Epithelial cell of proximal tubule (primary cell): ENCODE data around the gene GYS1. TPM values are rescaled to one million over a fixed set of nuclear protein-coding genes. Genes with fewer than 3 reads are reported as not detected.

Experiments used
- DNase-seq: peaks from one replicate; pipeline ENCODE4 v3.0.0-alpha.2; 2011; ENCODE audit warnings: low read depth
- H3K4me3 ChIP-seq: 2 replicates; pipeline ENCODE4 v1.5.1; 2011; ENCODE audit warnings: low read depth, mild to moderate bottlenecking, low read length
- CTCF ChIP-seq: conservative IDR thresholded peaks from 2 replicates; pipeline ENCODE4 v1.5.1; 2012; ENCODE audit warnings: low read depth, mild to moderate bottlenecking, low read length
- total RNA-seq: library from RNA; depleted of rRNA; stranded (reverse); fragments of >200 nt; gene quantifications from 2 replicates; pipeline ENCODE4 v1.2.3, GENCODE V29; 2015

Gene GYS1
- total RNA-seq, 1 donor from 2014 or later, result 42.4 TPM

DNA sequence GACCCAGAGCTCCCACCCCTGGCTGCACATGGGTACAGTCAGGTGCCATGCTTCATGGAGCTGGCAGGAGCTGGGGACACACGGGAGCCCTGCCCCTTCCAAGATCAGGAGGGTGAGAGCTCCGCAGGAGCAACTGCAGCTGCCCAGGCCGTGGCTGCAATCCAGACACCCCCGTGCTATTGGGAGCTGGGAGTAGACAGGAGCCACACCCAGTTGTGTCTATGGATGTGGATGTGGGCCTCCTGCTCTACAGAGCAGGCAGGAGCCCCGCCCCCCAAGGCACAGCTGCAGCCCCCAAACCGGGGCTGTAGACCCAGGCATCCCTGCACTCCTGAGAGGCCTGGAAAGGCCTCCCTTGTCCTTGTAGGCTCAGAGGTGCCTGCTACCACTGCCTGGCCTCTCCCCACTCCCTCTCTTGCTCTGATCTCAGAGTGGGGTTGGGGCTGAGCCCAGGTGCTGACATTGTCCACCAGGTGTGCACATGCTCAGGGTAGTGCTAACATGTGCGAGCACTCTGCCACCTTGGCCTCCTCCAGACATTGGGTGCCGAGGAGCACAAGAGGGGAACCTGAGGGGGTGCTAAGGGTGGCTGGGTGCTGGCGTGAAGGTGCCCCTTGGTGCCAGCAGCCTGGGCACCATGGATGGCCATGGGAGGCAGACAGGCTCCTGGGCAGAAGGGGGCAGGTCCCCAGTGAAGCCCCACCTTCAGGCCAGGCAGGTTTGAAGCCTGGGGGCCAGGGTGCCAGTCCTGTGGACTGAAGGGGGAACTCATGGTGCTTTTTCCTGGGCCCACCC lies 46.4 kb downstream of the GYS1 start:
- TF ChIP-seq CTCF, result no peak
- H3K4me3 ChIP-seq, result no peak overlapping the region
- DNase-seq, result no peak

- no peak for TF ChIP-seq CTCF
- no peak for DNase-seq
- no peak overlapping the region for H3K4me3 ChIP-seq
These were observed 47.3 kb downstream of the GYS1 start for GRCh38 chr19:48945817-48946216.

- H3K4me3 ChIP-seq, result no peak overlapping the region
- TF ChIP-seq CTCF, result no peak
- no peak for DNase-seq
These were observed 47.7 kb downstream of the GYS1 start for GRCh38 chr19:48945415-48945814.

GRCh38 chr19:48943081-48943480 lies 50.0 kb downstream of the GYS1 start:
- H3K4me3 ChIP-seq, result no peak overlapping the region
- DNase-seq, result no peak
- TF ChIP-seq CTCF, result no peak

- no peak for DNase-seq
- H3K4me3 ChIP-seq, result no peak overlapping the region
- TF ChIP-seq CTCF, result no peak
These were observed 52.2 kb downstream of the GYS1 start for GRCh38 chr19:48940902-48941301.

- TF ChIP-seq CTCF, result no peak
- no peak for DNase-seq
- H3K4me3 ChIP-seq, result no peak overlapping the region
These were observed 54.9 kb downstream of the GYS1 start for GRCh38 chr19:48938256-48938655.

DNA sequence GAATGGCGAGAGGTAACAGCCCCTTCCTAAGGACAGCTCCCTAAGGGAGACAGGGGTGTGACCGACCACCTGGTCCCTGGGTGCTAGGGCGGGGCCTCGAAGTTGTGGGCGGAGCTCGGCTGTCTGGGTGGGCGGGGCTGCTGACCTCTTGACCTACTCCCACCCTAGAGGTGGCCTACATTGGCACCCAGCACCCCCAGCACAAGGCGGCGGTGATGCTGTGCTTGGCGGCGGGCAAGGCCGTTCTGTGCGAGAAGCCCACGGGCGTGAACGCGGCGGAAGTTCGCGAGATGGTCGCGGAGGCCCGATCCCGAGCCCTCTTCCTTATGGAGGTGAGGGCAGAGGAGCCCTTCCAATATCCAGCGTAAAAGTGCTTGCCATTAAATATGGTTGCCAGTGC lies 57.2 kb downstream of the GYS1 start:
- TF ChIP-seq CTCF, result no peak
- no peak overlapping the region for H3K4me3 ChIP-seq

More for the DNA sequence above, 57.2 kb downstream of the GYS1 start:
- no peak for DNase-seq
